Breast epithelium (tissue), 4 donors: ENCODE measurements around the gene INSIG2. TPM values are rescaled to one million over a fixed set of nuclear protein-coding genes. Genes with fewer than 3 reads are reported as not detected.

Experiments
- DNase-seq, 2 donors: peaks; one replicate each; pipeline ENCODE4 v3.0.0-alpha.2; 2019; ENCODE audit warnings: low spot score in 2 of 2
- H3K27ac ChIP-seq, 2 donors: fragments of 200-600 bp; sonication (generic) in 1 of 2; one replicate each; pipeline ENCODE4 v1.5.1; 2016 to 2019; ENCODE audit warnings: mild to moderate bottlenecking in 1 of 2
- H3K27me3 ChIP-seq, 2 donors: fragments of 200-600 bp; sonication (generic) in 1 of 2; one replicate each; pipeline versions ENCODE4 v1.5.1 to v1.6.0; 2017 to 2019; ENCODE audit warnings: control low read depth in 1 of 2, mild to moderate bottlenecking in 1 of 2
- H3K36me3 ChIP-seq: fragments of 200-600 bp; one replicate; pipeline ENCODE4 v1.5.1; 2019
- H3K4me1 ChIP-seq, 2 donors: fragments of 200-600 bp; sonication (generic); one replicate each; pipeline ENCODE4 v1.5.1; 2016 to 2019; ENCODE audit warnings: control low read depth in 1 of 2
- H3K4me3 ChIP-seq, 3 donors: fragments of 200-600 bp; sonication (generic); 1 replicate in 2 of 3; 2 replicates in 1 of 3; pipeline ENCODE4 v1.5.1; 2016 to 2019; ENCODE audit warnings: mild to moderate bottlenecking in 3 of 3, moderate library complexity in 2 of 3
- H3K9me3 ChIP-seq, 2 donors: fragments of 200-600 bp; sonication (generic) in 1 of 2; one replicate each; pipeline ENCODE4 v1.5.1; 2016 to 2019; ENCODE audit warnings: control low read depth in 1 of 2
- CTCF ChIP-seq, 3 donors: fragments of 450-650 bp; IDR thresholded peaks; one replicate each; pipeline ENCODE4 v1.5.1; 2016 to 2017; ENCODE audit warnings: antibody characterized with exemption in 3 of 3, mild to moderate bottlenecking in 3 of 3, moderate library complexity in 3 of 3
- POLR2A ChIP-seq: fragments of 450-650 bp; IDR thresholded peaks from one replicate; pipeline ENCODE4 v1.6.1; 2016; ENCODE audit warnings: antibody characterized with exemption, mild to moderate bottlenecking, moderate library complexity
- POLR2AphosphoS5 ChIP-seq, 3 donors: sonication (generic); formaldehyde crosslinking; IDR thresholded peaks; one replicate each; pipeline ENCODE4 v1.6.1; 2017; ENCODE audit warnings: antibody characterized with exemption in 3 of 3
- intact Hi-C: fragments of 100-400 bp; cut with DNase I; formaldehyde crosslinking; loops from one replicate; pipeline ENCODE4 v1.15.1; 2023; ENCODE audit warnings: low total_unique reads
- total RNA-seq, 3 donors: library from RNA; depleted of rRNA; stranded (reverse); fragments of >200 nt; gene quantifications; one replicate each; pipeline ENCODE4 v1.1.0, GENCODE V29; 2016

The INSIG2 gene
- total RNA-seq, 3 donors from 2014 or later, result 13.1 to 30.9 (median 20.3) TPM

DNA sequence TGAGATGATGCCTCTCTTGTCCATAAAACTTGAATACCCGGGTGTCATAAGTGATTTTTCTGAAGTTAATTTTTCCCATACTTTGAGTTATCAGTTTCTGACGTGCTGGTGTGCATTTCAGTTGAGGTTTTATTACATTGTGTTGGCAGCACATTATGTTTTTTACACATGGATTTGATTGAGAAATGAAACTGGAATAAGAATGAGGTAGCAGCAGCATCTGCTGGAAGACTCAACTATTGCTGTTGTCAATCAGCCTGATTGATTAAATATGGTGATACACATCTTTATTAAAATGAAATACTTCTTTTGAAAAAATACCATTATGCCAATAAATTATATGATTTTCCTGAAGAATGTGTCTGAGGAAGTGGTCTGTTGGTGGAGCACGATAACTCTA is 60.5 kb downstream of the INSIG2 start:
- no peaks in the 10 kb centered on the region for H3K9me3 ChIP-seq
- intact Hi-C loops, result no loop called here
- H3K4me1 ChIP-seq, result no peaks in the 10 kb centered on the region
- no peaks in the 10 kb centered on the region for H3K36me3 ChIP-seq
- H3K4me3 ChIP-seq, result no peak overlapping the region
- no peaks in the 10 kb centered on the region for H3K27me3 ChIP-seq
- no peak overlapping the region for H3K27ac ChIP-seq
- no peak for DNase-seq
- TF ChIP-seq CTCF (IDR thresholded peaks at IDR 0.05) (no peak), POLR2AphosphoS5 (IDR thresholded peaks at IDR 0.05) (no peak), POLR2A (no peak)

GRCh38 chr2:118150294-118150693 is 62.0 kb downstream of the INSIG2 start:
- Histone ChIP-seq H3K27me3 (no peaks in the 10 kb centered on the region), H3K27ac (no peak overlapping the region), H3K36me3 (no peaks in the 10 kb centered on the region), H3K9me3 (no peaks in the 10 kb centered on the region), H3K4me3 (no peak overlapping the region), H3K4me1 (no peaks in the 10 kb centered on the region)
- no peak for TF ChIP-seq CTCF (IDR thresholded peaks at IDR 0.05)
- no peak for TF ChIP-seq POLR2AphosphoS5 (IDR thresholded peaks at IDR 0.05)
- TF ChIP-seq POLR2A, result no peak
- intact Hi-C loops, result no loop called here
- DNase-seq, result no peak

DNA sequence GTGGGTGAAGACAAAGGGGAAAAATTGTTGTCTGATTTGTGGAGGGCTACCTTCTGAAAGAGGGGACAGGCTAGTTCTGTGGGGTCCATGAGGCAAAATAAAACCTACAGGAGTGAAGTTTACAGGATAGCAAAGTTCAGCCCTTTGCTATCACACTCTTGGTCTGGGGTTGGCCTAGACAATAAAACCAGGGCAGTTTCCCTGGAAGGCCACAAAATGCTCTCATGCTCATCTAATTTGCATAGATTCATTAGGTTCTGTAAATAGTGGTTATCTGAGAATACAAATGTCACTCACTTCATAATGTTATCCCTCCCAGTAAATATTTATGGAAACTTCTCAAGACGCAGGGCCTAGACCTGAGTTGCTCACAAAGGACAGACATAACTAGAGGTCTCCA is 63.6 kb downstream of the INSIG2 start:
- DNase-seq, result no peak
- Histone ChIP-seq H3K27me3 (no peaks in the 10 kb centered on the region), H3K27ac (no peak overlapping the region), H3K4me3 (no peak overlapping the region), H3K9me3 (no peaks in the 10 kb centered on the region), H3K36me3 (no peaks in the 10 kb centered on the region), H3K4me1 (no peaks in the 10 kb centered on the region)
- intact Hi-C loops, result no loop called here
- TF ChIP-seq CTCF (IDR thresholded peaks at IDR 0.05), result no peak
- no peak for TF ChIP-seq POLR2A

- H3K27me3 ChIP-seq, result no peaks in the 10 kb centered on the region
- TF ChIP-seq POLR2A (no peak), POLR2AphosphoS5 (IDR thresholded peaks at IDR 0.05) (no peak), CTCF (IDR thresholded peaks at IDR 0.05) (no peak)
- H3K27ac ChIP-seq, result no peak overlapping the region
- no peaks in the 10 kb centered on the region for H3K4me1 ChIP-seq
- H3K4me3 ChIP-seq, result no peak overlapping the region
- peaks cover 0 to 6% of the 10 kb centered on the region in 2 donors for H3K9me3 ChIP-seq
- no peaks in the 10 kb centered on the region for H3K36me3 ChIP-seq
- intact Hi-C loops, result no loop called here
- no peak for DNase-seq
Observed at GRCh38 chr2:118153433-118153832, 65.2 kb downstream of the INSIG2 start.

DNA sequence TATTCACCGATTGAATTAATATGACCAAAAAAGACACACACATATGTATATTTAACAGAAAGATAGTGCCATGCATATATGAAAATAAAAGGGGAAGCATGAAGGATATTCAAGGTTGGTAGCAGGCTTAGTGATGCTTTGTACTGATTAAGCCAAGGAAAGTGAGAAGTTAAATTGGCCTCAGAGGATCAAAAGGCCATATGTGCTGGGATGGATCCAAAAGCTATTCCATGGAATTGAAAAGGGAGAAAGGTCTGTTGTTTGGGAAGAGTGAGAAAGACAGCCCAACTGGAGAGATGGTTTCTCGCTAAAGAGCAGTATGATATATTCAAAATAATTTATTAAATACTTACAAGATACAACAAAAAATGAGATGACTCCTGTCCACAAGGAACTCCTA is 65.9 kb downstream of the INSIG2 start:
- TF ChIP-seq POLR2A, result no peak
- no peak for TF ChIP-seq POLR2AphosphoS5 (IDR thresholded peaks at IDR 0.05)
- no peak for TF ChIP-seq CTCF (IDR thresholded peaks at IDR 0.05)
- Histone ChIP-seq H3K27me3 (no peaks in the 10 kb centered on the region), H3K27ac (no peak overlapping the region), H3K4me1 (no peaks in the 10 kb centered on the region), H3K4me3 (no peak overlapping the region), H3K36me3 (no peaks in the 10 kb centered on the region), H3K9me3 (peaks cover 0 to 6% of the 10 kb centered on the region in 2 donors)
- no peak for DNase-seq
- intact Hi-C loops, result no loop called here

Other genes starting within 250 kb of the INSIG2 start
- gene CCDC93, start 74.4 kb upstream of the INSIG2 start, total RNA-seq, result 10 to 100 TPM; 25.6 to 33.1 (median 32.9) TPM